GM21360 (cell line): ENCODE results near the gene PEDS1.
"Not testable (repeated sequence)": the region's sequence is repeated elsewhere in the genome, so short reads cannot be mapped to it uniquely, and the experiment has no call there.

Experiments used
- ATAC-seq: cut with Tn5 transposase; IDR thresholded peaks from one replicate; pipeline ENCODE4 v1.9.1; 2021; ENCODE audit warnings: mild to moderate bottlenecking, moderate library complexity; ENCODE audit not compliant: unreplicated experiment

PEDS1 gene

DNA sequence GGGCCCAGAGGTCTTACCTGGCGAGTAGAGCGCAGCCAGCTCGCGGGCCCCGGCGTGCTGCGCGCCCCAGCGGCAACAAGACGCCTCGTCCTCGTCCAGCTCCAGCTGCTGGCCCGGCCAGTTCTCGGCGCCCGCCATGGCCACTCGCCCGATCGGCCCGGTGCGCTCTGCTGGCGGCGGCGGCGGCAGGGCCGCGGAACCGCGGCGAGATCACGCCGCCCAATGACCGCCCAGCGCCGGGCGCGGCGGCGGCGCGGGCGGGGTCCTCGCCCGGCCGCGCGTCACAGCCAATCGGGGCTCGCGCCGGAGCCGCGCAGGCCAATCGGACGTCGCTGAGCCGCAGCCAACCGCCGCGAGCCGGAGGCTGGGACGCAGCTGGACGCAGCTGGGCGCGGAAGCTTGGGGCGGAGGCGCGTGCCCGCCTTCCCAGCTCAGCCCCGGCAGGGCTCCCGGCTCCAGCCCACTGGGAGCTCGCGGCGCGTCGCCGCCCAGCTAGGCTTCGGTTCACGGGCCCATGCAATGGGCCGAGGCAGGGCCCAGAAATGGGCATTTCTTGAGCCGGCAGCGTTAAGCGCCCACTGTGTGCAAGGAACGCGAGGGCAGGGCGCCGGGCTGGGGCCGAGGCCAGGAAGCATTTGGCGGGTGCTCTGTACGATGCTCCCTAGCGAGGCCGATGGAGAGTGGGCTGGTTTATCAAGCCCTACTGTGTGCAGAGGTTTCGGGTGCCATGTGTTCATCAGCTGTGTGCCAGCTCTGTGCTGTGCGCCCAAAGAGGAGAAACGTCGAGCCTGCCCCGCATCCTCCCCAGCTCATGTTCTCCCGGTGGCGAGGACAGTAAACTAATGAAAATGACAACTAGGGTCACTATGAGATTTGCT is at the start of gene PEDS1:
Gene PEDS1, minus strand, starts transcription at position 224 of the 878 bp plus-strand sequence. Its CDS starts 86 bp downstream, at position 138.
- ATAC-seq: peak; percentile 89

DNA sequence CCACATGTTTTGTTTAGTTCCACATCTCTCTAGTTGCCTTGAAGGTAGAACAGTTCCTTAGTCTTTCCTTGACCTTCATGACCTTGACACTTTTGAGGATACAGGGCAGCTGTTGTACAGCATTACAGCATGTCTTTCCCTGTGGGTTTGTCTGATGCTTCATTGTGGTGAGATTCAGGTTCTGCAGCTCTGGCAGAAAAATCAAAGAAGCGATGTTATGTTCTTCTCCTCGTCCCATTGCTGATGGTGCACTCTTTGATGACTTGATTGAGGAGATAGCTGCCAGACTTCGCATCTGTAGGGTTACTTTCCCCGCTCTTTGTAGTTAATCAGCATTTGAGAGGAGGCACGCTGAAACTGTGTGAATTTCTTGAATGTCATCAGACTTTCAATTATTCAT is 49.2 kb upstream of the PEDS1 start:
- no peak for ATAC-seq

DNA sequence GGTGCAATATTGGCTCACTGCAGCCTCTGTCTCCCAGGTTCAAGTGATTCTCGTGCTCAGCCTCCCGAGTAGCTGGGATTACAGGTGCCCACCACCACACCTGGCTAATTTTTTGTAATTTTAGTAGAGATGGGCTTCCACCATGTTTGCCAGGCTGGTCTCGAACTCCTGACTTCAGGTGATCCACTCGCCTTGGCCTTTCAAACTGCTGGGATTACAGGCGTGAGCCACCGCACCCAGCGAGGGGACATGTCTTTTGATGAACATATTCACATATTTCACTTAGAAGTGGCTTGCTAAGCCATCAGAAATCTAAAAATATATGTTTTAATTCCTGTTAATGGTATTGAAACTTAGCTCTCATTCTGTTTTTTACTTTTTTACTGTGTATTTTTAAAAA is 48.2 kb upstream of the PEDS1 start:
- ATAC-seq: not testable (repeated sequence)

DNA sequence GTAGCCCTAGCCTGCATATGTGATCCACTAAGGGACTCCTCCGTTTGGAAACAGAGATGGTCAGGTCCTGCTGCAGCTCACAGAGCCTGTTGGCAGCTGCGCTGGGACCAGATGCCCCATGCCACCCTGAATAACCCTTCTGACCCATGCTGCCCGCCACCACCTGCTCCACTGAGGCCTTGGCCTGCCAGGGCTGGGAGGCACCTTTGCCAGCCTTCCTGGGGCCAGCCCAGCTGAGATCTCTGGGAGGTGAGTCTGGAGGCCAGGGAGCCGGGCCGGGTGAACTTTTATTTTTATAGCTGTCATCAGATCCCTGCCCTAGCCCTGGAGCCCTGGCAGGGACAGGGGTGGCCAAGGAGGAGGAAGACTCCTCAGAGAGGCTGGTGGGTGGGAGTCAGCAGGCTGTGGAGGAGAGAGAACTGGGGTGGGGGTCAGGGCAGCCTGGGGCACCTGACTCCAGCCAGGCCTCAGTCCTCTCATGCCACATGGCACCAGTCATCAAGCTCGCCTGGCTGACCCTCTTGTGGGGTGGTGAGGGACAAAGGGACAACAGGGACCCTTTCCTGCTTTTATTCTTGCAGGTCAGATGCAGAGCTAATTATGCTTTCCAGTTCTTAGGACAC is 47.1 kb upstream of the PEDS1 start:
- ATAC-seq: no peak

DNA sequence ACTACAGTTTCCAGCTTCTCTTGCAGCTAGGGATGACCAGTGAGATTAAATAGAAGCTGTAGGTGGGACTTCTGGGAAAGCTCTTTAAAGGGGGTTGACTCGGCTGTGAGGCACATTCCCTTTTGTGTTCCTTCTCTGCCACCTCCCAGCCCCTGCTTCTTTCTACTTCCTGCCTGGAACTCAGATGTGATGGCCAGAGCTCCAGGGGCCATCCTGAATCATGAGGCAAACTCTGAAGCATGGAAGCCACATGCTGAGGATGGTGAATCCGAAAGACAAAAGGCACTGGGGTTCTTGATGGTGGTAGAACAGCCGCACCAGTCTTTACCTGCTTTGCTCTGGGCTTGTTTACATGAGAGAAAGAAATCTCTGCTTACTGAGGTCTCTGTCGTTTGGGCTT is 46.2 kb upstream of the PEDS1 start:
- ATAC-seq: no peak

DNA sequence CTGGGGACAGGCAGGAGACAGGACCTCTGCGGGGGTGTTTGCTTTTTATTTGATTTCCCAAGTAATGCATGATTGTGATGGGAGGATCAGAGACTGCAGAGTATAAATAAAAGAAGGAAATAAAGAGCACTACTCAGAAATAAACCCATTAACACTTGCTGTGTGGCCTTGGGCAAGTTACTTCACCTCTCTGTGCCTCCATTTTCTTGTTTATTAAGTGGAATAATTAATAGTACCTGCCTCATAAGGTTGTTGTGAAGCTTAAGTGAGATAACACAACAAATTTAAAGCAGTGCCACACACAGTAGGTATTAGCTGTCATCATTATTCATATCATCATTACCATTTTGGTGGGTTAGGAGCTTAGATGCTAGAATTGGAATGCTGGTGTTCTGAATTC is 45.2 kb upstream of the PEDS1 start:
- ATAC-seq: no peak

DNA sequence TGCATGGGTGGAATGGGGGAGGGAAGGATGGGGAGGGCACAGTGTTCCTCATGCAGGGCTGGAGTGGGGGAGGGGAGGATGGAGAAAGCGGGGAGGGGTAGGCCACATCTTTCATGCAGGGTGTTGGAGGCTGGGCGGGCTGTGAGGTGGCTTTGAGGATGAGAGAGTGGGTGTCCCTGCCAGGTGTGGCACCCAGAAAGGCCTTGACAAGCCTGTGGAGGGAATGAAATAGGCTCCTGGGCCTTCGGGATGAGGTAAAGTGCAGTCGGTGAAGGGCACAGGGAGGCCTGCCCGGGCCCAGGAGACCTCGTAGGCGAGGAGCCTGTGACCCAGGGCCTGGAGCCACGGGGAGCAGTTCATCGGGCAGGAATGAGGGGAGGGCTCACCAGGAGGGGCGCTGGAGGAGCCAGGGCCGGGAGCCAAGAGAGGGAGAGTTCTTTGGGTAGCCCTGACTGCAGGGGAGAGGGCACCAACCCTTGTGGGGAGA is 44.7 kb upstream of the PEDS1 start:
- ATAC-seq: no peak

DNA sequence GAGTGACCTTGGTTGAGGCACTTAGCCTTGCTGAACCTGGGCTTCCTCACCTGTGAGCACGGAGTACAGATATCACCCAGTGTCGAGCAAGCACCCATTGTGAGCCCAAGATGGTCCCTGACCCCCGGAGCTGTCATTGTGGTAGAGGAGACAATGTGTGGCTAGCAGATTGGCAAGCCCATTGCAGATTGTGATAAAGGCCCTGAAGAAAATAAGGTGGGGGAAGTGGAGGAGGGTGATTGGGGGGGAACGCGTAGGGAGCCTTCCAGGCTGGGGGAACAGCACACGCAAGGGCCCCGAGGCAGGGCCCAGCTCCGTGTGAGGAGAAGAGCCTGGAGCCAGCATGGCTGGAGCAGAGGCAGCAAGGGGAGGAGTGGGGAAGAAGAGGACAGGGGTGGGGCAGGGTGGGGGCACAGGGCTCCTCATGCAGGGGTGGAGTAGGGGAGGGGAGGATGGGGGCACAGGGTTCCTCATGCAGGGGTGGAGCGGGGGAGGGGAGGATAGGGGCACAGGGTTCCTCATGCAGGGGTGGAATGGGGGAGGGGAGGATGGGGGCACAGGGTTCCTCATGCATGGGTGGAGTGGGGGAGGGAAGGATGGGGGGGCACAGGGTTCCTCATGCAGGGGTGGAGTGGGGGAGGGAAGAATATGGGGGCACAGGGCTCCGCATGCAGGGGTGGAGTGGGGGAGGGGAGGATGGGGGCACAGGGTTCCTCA is 44.1 kb upstream of the PEDS1 start:
- ATAC-seq: no peak

DNA sequence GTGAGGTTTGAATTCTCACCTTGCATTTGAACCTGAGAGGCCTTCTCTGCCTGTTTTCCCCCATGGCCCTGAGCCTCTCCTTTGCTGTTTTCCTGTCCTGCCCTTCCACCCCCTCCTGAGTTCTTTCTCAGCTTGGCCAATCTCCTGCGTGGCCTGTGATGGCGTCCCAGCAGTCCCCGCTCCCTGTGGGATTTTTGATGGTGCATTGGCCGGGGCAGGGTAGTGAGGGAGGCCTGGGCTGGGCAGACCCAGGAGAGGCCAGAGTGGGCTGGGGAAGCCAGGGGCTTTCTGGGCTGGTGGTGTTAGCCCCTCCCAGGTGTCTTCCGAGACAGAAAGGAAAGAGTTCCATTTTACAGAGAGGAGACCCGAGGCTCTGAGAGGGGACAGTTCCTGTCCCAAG is 43.4 kb upstream of the PEDS1 start:
- no peak for ATAC-seq

DNA sequence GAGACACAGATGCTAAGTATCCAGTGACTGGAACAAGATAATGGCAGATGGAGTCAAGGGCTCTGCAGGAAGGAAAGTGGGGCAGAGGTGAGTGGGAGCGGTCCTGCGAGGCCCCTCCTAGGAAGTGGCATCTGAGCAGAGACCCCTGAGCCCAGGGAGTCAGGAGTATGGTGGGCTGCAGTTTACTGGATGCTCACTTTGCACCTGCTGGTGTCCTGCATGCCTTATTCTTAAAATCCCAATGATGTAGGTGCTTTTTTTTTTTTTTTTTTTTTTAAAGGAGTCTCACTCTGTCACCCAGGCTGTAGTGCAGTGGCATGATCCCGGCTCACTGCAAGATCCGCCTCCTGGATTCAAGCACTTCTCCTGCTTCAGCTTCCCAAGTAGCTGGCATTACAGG is 42.7 kb upstream of the PEDS1 start:
- ATAC-seq: no peak

DNA sequence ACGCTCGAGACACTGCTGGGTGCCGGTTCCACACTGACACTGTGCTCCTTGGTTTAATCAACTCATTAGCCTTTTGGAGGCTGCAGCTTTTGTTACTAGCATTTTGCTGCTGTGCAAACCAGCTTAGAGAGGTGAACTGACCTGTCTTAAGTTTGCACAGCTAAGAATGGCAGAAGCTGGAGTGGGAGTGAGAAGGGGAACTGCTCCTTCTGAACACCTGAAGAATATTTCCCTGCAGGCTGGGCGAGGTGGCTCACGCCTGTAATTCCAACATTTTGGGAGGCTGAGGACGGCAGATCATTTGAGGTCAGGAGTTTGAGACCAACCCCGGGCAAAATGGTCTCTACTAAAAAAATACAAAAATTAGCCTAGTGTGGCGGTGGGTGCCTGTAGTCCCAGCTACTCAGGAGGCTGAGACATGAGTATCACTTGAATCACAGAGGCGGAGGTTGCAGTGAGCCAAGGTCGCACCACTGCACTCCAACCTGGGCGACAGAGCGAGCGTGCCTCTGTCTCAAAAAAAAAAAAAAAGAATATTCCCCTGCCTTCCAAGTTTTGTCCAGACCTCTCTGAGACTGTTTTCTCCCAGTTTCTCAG is 42.1 kb upstream of the PEDS1 start:
- ATAC-seq: no peak

DNA sequence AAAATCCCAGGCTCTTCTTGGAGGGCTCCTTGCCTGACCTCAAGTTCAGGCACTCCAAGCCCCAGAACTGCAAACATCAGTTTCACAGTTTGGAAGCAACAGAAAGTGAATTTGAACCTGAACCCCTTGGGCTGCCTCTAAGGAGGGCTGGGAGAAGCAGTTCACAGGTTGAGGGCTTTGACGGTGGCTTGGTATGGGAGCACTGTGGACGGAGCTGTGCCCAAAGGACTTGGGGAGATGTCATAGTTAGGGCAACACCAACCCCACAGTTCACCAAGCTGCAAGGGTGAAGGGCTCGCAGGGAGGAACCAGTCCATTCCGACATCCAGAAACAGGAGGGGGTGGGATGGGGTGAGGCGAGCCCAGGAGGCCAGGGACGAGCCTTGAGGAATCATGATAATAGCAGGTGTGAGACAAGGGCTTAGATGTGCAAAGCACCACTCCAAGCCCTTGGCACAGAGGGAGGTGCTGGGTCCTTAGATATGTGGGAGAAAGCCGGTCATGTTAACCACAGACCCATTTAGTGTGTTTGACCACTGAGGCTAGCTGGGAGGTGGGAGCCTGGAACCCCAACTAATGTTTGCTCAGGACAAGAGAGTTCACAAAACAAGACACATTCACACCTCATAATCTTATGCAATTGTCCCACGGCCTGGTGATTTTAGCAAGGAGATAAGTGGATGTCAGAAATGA is 41.5 kb upstream of the PEDS1 start:
- no peak for ATAC-seq

DNA sequence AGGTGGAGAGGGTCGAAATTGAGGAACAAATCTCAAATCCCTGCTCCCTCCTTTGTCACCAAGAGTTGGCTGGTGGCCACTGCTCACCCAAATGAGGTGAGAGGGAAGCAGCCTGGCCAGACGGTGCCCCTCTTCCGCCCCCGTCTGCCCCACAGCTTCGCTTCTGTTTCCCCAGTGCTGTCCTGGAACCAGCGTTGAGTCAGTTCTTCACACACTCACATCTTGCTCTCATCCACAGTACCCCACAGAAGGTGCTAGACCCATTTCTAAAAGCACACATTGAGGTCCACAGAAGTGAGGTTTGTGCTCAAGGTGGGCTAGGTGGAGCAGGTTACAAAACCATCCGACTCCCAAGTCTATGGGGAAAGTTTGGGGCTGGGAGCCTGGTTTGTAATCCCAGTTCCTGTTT is 40.9 kb upstream of the PEDS1 start:
- ATAC-seq: no peak

DNA sequence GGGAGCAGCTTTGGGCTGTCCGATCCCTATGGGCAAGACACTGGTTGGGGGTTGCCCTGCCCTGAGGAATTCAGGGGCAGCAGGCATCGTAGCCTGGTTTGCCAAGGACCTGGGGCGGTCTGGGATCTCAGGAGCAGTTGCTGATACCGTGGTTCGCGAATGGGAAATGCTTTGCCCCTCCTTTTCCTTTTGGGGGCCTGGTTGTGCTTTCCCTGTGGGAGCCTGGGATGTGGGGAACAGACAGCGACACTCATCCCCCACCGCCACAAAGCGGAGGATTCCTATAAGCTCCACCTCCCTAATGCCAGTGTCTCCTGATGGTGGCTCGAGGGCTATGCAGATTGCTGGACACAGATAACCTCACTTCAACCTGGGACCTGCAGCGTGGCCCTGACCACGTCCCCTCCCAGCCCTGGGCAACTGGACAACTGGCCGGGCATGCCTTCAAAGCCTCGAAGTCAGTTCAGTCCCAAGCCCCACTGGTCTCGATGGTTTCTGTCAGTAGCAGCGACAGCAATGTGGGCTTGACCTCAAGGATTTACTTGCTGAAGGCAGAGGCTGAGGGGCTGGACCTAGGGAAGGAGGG is 40.4 kb upstream of the PEDS1 start:
- ATAC-seq: no peak

DNA sequence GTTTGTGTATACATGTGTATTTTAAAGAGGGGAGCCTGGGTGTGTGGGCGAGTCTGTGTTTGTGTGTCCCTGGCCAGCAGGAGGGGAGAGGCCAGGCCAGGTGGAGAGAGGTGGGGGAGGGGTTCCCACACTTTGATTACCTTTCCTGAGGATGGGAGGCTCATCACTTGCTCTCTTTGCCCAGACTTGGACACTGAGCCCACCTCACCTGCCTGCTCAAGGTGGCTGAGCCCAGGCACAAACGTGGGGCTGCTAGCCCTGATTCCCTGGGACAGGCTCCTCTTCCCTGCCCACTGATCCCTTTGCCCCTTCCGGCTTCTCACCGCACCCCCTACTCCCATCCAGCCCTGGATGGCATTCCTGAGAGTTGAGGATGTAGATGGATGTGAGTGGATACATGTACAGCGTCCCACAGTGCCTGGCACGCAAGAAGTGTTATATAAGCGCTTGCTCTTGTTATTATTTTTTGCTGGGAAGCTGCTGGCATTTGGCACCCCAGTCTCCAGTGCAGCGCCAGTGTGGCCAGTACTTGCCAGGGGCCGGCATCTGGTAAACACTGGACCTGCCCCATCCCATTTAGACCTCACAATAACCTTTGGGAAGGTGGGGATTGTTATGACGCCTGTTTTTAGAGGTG is 39.8 kb upstream of the PEDS1 start:
- ATAC-seq: no peak

DNA sequence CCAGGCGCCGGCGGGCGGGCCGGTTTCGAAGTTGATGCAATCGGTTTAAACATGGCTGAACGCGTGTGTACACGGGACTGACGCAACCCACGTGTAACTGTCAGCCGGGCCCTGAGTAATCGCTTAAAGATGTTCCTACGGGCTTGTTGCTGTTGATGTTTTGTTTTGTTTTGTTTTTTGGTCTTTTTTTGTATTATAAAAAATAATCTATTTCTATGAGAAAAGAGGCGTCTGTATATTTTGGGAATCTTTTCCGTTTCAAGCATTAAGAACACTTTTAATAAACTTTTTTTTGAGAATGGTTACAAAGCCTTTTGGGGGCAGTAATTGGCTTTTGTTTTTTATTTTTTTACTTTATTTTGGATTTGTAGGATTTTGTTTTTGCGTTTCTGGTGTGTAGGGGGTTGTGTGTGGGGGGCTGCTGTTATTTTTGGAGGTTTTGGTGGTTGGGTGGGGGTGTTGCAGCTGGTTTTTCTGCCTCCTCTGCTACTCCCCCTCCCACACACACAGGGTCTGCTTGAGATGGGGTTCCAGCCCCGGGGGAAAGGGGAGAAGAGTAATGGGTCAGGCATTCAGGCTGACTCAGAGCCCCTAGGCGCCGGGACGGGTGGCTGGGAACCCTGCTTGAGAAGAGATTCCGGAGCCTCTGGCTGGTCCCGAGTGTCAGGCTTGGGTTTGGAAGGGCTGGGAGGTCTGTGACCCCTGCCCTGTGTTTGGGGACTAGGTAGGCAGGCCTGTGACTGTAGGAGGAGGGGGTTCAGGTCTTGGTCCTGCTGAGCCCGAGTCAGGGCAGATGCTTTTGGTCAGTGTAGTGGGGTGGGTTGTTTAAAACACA is 39.1 kb upstream of the PEDS1 start:
- no peak for ATAC-seq

DNA sequence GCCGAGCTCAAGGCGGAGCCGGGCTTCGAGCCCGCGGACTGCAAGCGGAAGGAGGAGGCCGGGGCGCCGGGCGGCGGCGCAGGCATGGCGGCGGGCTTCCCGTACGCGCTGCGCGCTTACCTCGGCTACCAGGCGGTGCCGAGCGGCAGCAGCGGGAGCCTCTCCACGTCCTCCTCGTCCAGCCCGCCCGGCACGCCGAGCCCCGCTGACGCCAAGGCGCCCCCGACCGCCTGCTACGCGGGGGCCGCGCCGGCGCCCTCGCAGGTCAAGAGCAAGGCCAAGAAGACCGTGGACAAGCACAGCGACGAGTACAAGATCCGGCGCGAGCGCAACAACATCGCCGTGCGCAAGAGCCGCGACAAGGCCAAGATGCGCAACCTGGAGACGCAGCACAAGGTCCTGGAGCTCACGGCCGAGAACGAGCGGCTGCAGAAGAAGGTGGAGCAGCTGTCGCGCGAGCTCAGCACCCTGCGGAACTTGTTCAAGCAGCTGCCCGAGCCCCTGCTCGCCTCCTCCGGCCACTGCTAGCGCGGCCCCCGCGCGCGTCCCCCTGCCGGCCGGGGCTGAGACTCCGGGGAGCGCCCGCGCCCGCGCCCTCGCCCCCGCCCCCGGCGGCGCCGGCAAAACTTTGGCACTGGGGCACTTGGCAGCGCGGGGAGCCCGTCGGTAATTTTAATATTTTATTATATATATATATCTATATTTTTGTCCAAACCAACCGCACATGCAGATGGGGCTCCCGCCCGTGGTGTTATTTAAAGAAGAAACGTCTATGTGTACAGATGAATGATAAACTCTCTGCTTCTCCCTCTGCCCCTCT is 38.2 kb upstream of the PEDS1 start:
- peak; percentile 29 for ATAC-seq

DNA sequence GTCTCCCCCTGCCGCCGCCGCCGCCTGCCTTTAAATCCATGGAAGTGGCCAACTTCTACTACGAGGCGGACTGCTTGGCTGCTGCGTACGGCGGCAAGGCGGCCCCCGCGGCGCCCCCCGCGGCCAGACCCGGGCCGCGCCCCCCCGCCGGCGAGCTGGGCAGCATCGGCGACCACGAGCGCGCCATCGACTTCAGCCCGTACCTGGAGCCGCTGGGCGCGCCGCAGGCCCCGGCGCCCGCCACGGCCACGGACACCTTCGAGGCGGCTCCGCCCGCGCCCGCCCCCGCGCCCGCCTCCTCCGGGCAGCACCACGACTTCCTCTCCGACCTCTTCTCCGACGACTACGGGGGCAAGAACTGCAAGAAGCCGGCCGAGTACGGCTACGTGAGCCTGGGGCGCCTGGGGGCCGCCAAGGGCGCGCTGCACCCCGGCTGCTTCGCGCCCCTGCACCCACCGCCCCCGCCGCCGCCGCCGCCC is 37.6 kb upstream of the PEDS1 start:
- ATAC-seq: peak; percentile 15
